Measurements from ENCODE around the gene TMEM140. TPM values are rescaled to one million over a fixed set of nuclear protein-coding genes. Genes with fewer than 3 reads are reported as not detected.
"Not testable (repeated sequence)": the region's sequence is repeated elsewhere in the genome, so short reads cannot be mapped to it uniquely, and the experiment has no call there.

TMEM140 gene
- polyA plus RNA-seq, 3 donors = 6.2 to 26.2 (median 14.7) TPM

GRCh38 chr7:135169964-135170273, 22.0 kb downstream of the TMEM140 start:
- 0 to 3% (median 2%) methylated on average over 17 of the region's 17 CpGs for WGBS, 3 donors
- H3K27ac ChIP-seq (ENCODE audit: low read depth, low read length) = peak overlapping the region; percentile 60

GRCh38 chr7:135170274-135170997, 22.6 kb downstream of the TMEM140 start, which contains the start of gene CYREN:
Gene CYREN, minus strand, starts transcription at chr7:135170707. Its CDS starts 1,785 bp downstream, at chr7:135168922.
- WGBS, 3 donors = 0% methylated on average over 66 to 77 of the region's 77 CpGs
- peak within 1 kb of the TSS; percentile 60 for H3K27ac ChIP-seq (ENCODE audit: low read depth, low read length)

GRCh38 chr7:135170998-135171481, 23.2 kb downstream of the TMEM140 start:
- peak overlapping the region; percentile 60 for H3K27ac ChIP-seq (ENCODE audit: low read depth, low read length)
- 15 to 23% (median 21%) methylated on average over 12 of the region's 12 CpGs for WGBS, 3 donors

GRCh38 chr7:135171581-135172291, 23.9 kb downstream of the TMEM140 start:
- WGBS, 3 donors = 57 to 73% (median 65%) methylated on average over 19 of the region's 19 CpGs
- not testable (repeated sequence) for H3K27ac ChIP-seq (ENCODE audit: low read depth, low read length)

DNA sequence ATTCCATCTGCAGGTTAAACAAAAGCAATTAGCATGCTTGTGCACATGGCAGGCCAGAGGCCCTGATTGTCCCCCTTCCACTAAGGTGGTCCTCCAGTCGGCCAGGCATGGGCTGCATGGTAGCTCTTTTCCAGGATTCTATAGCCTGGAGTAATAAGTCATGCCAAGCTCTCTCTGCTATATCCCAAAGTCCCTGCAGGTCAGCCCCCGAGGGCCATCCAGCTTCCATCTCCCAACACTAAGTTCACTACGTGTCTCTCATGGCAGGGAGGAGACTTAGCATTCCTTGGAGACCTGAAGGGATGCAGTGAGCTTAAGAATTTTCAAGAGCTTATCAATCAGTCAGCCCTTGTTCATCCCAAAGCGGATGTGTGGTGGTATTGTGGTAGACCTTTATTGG, 26.0 kb downstream of the TMEM140 start:
- 78 to 88% (median 85%) methylated on average over 4 of the region's 4 CpGs for WGBS, 3 donors
- H3K27ac ChIP-seq (ENCODE audit: low read depth, low read length) = not testable (repeated sequence)

GRCh38 chr7:135174941-135175340, 27.1 kb downstream of the TMEM140 start:
- no peak overlapping the region for H3K27ac ChIP-seq (ENCODE audit: low read depth, low read length)
- WGBS, 3 donors = 94 to 95% (median 94%) methylated on average over 7 of the region's 7 CpGs

DNA sequence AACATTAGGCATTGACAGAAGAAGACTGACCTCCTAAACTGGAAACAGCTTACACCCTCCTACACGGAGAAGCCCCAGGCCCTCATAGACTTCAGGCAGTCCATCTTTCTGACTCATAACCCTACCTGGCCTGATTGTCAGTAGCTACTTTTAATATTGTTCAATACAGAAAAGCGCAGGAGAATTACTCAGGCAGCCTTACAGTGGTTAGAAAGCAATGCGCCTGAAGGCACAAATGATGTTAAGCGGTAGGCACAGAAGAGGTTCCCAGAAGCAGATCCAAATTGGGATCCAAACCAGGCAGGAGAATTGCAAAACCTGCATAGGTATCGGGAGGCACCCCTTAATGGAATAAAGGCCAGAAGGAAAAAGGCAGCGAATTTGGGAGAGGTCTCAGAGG, 28.1 kb downstream of the TMEM140 start:
- no peak overlapping the region for H3K27ac ChIP-seq (ENCODE audit: low read depth, low read length)
- 89 to 94% (median 93%) methylated on average over 6 of the region's 6 CpGs for whole genome bisulfite sequencing, 3 donors

DNA sequence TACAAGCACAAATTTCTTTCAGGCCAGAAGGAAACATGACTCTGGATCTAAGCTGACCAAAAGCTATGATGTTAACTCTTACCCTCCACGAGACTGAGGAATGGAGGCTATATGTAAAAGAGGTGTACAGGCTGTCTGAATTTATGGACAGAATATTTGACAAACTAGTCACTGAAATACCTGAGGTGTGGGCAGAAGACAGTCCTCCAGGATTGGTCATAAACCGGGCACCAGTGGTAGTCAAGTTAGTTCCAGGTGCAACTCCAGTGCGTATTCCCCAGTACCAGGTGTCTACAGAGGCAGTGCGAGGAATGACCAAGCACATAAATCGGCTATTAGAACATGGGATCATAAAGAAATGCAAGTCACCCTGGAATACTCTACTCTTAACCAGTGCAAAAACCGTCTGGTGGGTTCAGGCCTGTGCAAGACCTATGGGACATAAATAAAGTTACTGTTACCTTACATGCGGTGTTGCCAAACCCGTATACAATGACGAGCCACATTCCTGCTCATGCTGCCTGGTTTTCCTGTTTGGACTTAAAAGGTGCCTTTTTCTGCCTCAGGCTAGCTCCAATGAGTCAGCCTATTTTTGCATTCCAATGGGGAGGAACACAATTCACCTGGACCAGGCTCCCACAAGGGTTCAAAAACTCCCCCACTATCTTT, 29.3 kb downstream of the TMEM140 start:
- H3K27ac ChIP-seq (ENCODE audit: low read depth, low read length) = no peak overlapping the region
- 94 to 96% (median 94%) methylated on average over 9 of the region's 9 CpGs for WGBS, 3 donors

GRCh38 chr7:135178364-135178763, 30.5 kb downstream of the TMEM140 start:
- no peak overlapping the region for H3K27ac ChIP-seq (ENCODE audit: low read depth, low read length)
- 84 to 90% (median 88%) methylated on average over 13 of the region's 13 CpGs for WGBS, 3 donors

- no peak overlapping the region for H3K27ac ChIP-seq (ENCODE audit: low read depth, low read length)
- WGBS, 3 donors = 49 to 96% (median 92%) methylated on average over 8 of the region's 8 CpGs
Observed at GRCh38 chr7:135179321-135179925, 31.6 kb downstream of the TMEM140 start.

DNA sequence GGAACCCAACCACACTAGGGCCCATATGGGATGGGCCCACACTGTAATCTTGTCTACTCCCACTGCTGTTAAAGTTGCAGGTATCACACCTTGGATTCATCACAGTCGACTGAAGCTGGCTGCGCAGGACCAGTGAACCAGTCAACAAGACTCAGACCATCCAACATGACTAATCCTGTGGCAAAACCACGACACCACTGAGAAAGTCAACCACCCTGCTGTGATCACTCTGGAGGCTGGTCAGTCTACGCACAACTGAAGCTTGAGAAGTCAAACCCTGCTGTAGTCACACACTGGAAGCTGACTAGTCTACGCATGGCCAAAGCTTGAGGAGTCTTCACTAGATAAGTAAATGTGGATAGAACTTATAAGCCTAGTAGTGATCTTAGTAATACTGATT, 32.2 kb downstream of the TMEM140 start:
- H3K27ac ChIP-seq (ENCODE audit: low read depth, low read length) = no peak overlapping the region

GRCh38 chr7:135181261-135181928, 33.5 kb downstream of the TMEM140 start:
- WGBS, 3 donors = 45 to 93% (median 91%) methylated on average over 3 of the region's 3 CpGs

More for the DNA sequence above, 32.2 kb downstream of the TMEM140 start:
- WGBS, 3 donors = 97 to 99% (median 97%) methylated on average over 5 of the region's 5 CpGs

GRCh38 chr7:135181929-135182678, 34.2 kb downstream of the TMEM140 start:
- H3K27ac ChIP-seq (ENCODE audit: low read depth, low read length) = no peak overlapping the region
- 98 to 99% (median 98%) methylated on average over 31 of the region's 31 CpGs for WGBS, 3 donors

More at GRCh38 chr7:135181261-135181928, 33.5 kb downstream of the TMEM140 start:
- H3K27ac ChIP-seq (ENCODE audit: low read depth, low read length) = no peak overlapping the region

- 97% methylated on average over 7 of the region's 7 CpGs for WGBS, 3 donors
- H3K27ac ChIP-seq (ENCODE audit: low read depth, low read length) = no peak overlapping the region
Observed at GRCh38 chr7:135183478-135183877, 35.6 kb downstream of the TMEM140 start.

- WGBS, 3 donors = 93 to 97% (median 93%) methylated on average over 5 of the region's 5 CpGs
- no peak overlapping the region for H3K27ac ChIP-seq (ENCODE audit: low read depth, low read length)
Observed at GRCh38 chr7:135184254-135184841, 36.5 kb downstream of the TMEM140 start.

DNA sequence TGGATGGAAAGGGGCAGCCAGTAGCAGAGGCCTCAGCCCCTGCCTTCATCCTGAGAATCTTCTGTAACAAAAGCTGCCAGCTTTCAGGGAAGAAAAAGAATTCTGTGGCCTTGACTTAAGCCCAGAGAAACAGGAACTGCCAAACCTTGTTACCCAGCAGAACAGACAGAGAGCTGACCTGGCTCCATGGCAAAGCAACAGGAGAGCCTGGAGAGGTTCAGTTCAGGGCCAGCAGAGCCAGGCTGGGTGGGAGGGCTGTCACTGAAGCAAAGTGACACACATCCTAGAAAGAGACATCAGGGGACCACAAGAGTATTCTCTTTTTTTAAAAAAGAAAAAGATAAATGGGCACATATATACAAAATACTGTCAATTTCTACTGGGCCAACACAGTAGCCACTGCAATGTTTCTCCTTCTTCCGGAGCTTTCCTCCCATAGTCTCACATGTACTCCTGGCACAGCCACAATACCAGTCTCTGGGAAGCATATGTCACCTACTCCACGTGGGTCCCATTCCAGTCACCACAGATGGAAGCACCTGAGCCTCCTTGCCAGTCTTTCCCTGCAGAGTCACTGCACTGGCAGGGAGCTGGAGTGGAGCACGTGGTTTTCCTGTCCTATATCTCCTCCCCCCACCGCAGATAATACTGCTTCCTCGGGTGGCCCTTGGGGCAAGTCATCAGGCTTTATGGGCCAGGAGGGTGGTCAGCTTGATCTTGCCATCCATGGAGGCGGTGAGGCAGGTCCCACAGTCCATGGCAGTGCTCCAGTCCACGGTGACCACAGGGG, 37.8 kb downstream of the TMEM140 start:
- WGBS, 3 donors = 77 to 92% (median 80%) methylated on average over 7 of the region's 7 CpGs
- no peak overlapping the region for H3K27ac ChIP-seq (ENCODE audit: low read depth, low read length)

GRCh38 chr7:135186261-135186540, 38.3 kb downstream of the TMEM140 start:
- no peak overlapping the region for H3K27ac ChIP-seq (ENCODE audit: low read depth, low read length)
- WGBS, 3 donors = 96 to 100% (median 98%) methylated on average over 3 of the region's 3 CpGs

Measured in adipose tissue (tissue), 3 donors.